Mesenchymal stem cell (in vitro differentiated cells and primary cell): Measurements from ENCODE around the gene NUMB.

Experiments used
- DNase-seq: peaks from one replicate; pipeline ENCODE4 v3.0.0-alpha.2; 2013
- H2AFZ ChIP-seq: one replicate; pipeline ENCODE4 v1.6.1; 2013; ENCODE audit warnings: low read depth, mild to moderate bottlenecking, control low read depth, inconsistent platforms, low read length, moderate library complexity
- H2AK5ac ChIP-seq: 2 replicates; pipeline ENCODE4 v1.6.1; 2013; ENCODE audit warnings: low read length, moderate library complexity, mild to moderate bottlenecking, inconsistent platforms; ENCODE audit not compliant: severe bottlenecking
- H2BK120ac ChIP-seq: one replicate; pipeline ENCODE4 v1.6.1; 2013; ENCODE audit warnings: low read depth, mild to moderate bottlenecking, inconsistent platforms, low read length, moderate library complexity
- H2BK12ac ChIP-seq, 2 experiments: one replicate each; pipeline ENCODE4 v1.6.1; 2013; ENCODE audit warnings: inconsistent platforms in 2 of 2, low read length in 2 of 2, mild to moderate bottlenecking in 2 of 2, moderate library complexity in 2 of 2, control low read depth in 1 of 2
- H2BK15ac ChIP-seq: one replicate; pipeline ENCODE4 v1.6.1; 2013; ENCODE audit warnings: mild to moderate bottlenecking, low read depth, inconsistent platforms; ENCODE audit not compliant: poor library complexity, severe bottlenecking
- H2BK5ac ChIP-seq: 2 replicates; pipeline ENCODE4 v1.6.1; 2013; ENCODE audit warnings: low read depth, mild to moderate bottlenecking, low read length, control low read depth, inconsistent platforms; ENCODE audit not compliant: poor library complexity, severe bottlenecking
- H3K14ac ChIP-seq, 2 experiments: one replicate each; pipeline ENCODE4 v1.6.1; 2013; ENCODE audit warnings: inconsistent platforms in 2 of 2, low read length in 2 of 2, control low read depth in 1 of 2, mild to moderate bottlenecking in 1 of 2, moderate library complexity in 1 of 2
- H3K18ac ChIP-seq, 2 experiments: one replicate each; pipeline ENCODE4 v1.6.1; 2013; ENCODE audit warnings: inconsistent platforms in 2 of 2, low read length in 2 of 2, control low read depth in 1 of 2, low read depth in 1 of 2, mild to moderate bottlenecking in 1 of 2
- H3K23ac ChIP-seq, 2 experiments: one replicate each; pipeline ENCODE4 v1.6.1; 2013; ENCODE audit warnings: inconsistent platforms in 2 of 2, low read length in 2 of 2, mild to moderate bottlenecking in 2 of 2, moderate library complexity in 2 of 2, control low read depth in 1 of 2
- H3K27ac ChIP-seq: 2 replicates; pipeline ENCODE4 v1.5.1; 2013; ENCODE audit warnings: mild to moderate bottlenecking, moderate library complexity, low read length, control low read depth, inconsistent platforms; ENCODE audit not compliant: poor library complexity, severe bottlenecking
- H3K27me3 ChIP-seq, 2 experiments: 2 replicates each; pipeline versions ENCODE4 v1.6.1 to v1.7.0; 2013; ENCODE audit warnings: low read length in 2 of 2, mild to moderate bottlenecking in 2 of 2, moderate library complexity in 2 of 2, control low read depth in 1 of 2, inconsistent platforms in 1 of 2; ENCODE audit not compliant: control insufficient read depth in 1 of 2, insufficient read depth in 1 of 2
- H3K36me3 ChIP-seq, 2 experiments: 2 replicates each; pipeline versions ENCODE4 v1.6.1 to v1.7.0; 2013; ENCODE audit warnings: low read length in 2 of 2, control low read depth in 1 of 2, inconsistent platforms in 1 of 2, low read depth in 1 of 2, mild to moderate bottlenecking in 1 of 2; ENCODE audit not compliant: insufficient read depth in 2 of 2, control insufficient read depth in 1 of 2
- H3K4ac ChIP-seq, 2 experiments: one replicate each; pipeline ENCODE4 v1.6.1; 2013; ENCODE audit warnings: inconsistent platforms in 2 of 2, low read length in 2 of 2, mild to moderate bottlenecking in 2 of 2, moderate library complexity in 2 of 2, control low read depth in 1 of 2, low read depth in 1 of 2
- H3K4me1 ChIP-seq: 2 replicates; pipeline ENCODE4 v1.6.1; 2013; ENCODE audit warnings: low read depth, low read length, control low read depth; ENCODE audit not compliant: control insufficient read depth, insufficient read depth
- H3K4me2 ChIP-seq: 2 replicates; pipeline ENCODE4 v1.6.1; 2013; ENCODE audit warnings: low read length, mild to moderate bottlenecking, inconsistent platforms; ENCODE audit not compliant: poor library complexity, severe bottlenecking
- H3K4me3 ChIP-seq, 2 experiments: 2 replicates each; pipeline versions ENCODE4 v1.5.1 to v1.7.0; 2013; ENCODE audit warnings: low read length in 2 of 2, mild to moderate bottlenecking in 2 of 2, control low read depth in 1 of 2, low read depth in 1 of 2; ENCODE audit not compliant: insufficient read depth in 1 of 2
- H3K79me1 ChIP-seq: replicated peaks from 2 replicates; pipeline ENCODE4 v1.6.1; 2013; ENCODE audit warnings: mild to moderate bottlenecking, control low read depth, low read length, inconsistent platforms; ENCODE audit not compliant: poor library complexity, severe bottlenecking
- H3K9ac ChIP-seq: 2 replicates; pipeline ENCODE4 v1.7.0; 2013; ENCODE audit warnings: mild to moderate bottlenecking, low read length, moderate library complexity
- H3K9me3 ChIP-seq: 2 replicates; pipeline ENCODE4 v1.7.0; 2013; ENCODE audit warnings: mild to moderate bottlenecking, low read length; ENCODE audit not compliant: control insufficient read depth
- H4K8ac ChIP-seq: one replicate; pipeline ENCODE4 v1.6.1; 2013; ENCODE audit warnings: inconsistent platforms, mild to moderate bottlenecking, low read length, moderate library complexity
- H4K91ac ChIP-seq: one replicate; pipeline ENCODE4 v1.6.1; 2013; ENCODE audit warnings: mild to moderate bottlenecking, low read length, inconsistent platforms
- WGBS: methylation state at CpG from one replicate; pipeline ENCODE4 v1.1.7; 2013; ENCODE audit warnings: mixed read lengths; 5-methylcytosine and 5-hydroxymethylcytosine counted together

NUMB gene

GRCh38 chr14:73455294-73455693 lies 3.1 kb downstream of the NUMB start:
- no peak overlapping the region for H2AFZ ChIP-seq
- DNase-seq: no peak
- no peak overlapping the region for H3K18ac ChIP-seq
- no peak overlapping the region for H3K23ac ChIP-seq
- no peak overlapping the region for H3K4me2 ChIP-seq
- H3K36me3 ChIP-seq: peaks cover 0 to 3% of the 10 kb centered on the region in 2 experiments
- H3K27me3 ChIP-seq: no peaks in the 10 kb centered on the region
- no peak overlapping the region for H4K8ac ChIP-seq
- no peak overlapping the region for H2BK120ac ChIP-seq
- H2BK15ac ChIP-seq: no peak overlapping the region
- no peaks in the 10 kb centered on the region for H3K9me3 ChIP-seq
- H2BK12ac ChIP-seq: no peak overlapping the region
- 45% methylated on average over 2 of the region's 2 CpGs for WGBS
- H3K9ac ChIP-seq: peak overlapping the region; percentile 93
- no peak overlapping the region for H3K27ac ChIP-seq
- H3K4me3 ChIP-seq: peak overlapping the region in 1 of 2 experiments; percentile 95
- H2AK5ac ChIP-seq: no peak overlapping the region
- no peak overlapping the region for H3K4ac ChIP-seq
- no peak overlapping the region for H4K91ac ChIP-seq
- no peaks in the 10 kb centered on the region for H3K79me1 ChIP-seq
- H3K14ac ChIP-seq: no peak overlapping the region
- no peaks in the 10 kb centered on the region for H3K4me1 ChIP-seq
- no peak overlapping the region for H2BK5ac ChIP-seq

GRCh38 chr14:73452341-73453186 lies 5.8 kb downstream of the NUMB start:
- H3K36me3 ChIP-seq: peaks cover 0 to 8% of the 10 kb centered on the region in 2 experiments
- no peak overlapping the region for H3K23ac ChIP-seq

GRCh38 chr14:73443758-73444157 lies 14.6 kb downstream of the NUMB start:
- Histone ChIP-seq H3K4me1 (peaks cover 2% of the 10 kb centered on the region), H4K91ac (no peak overlapping the region), H2AK5ac (no peak overlapping the region), H3K4ac (no peak overlapping the region), H2BK15ac (no peak overlapping the region), H3K4me3 (no peak overlapping the region), H3K18ac (no peak overlapping the region), H3K9me3 (no peaks in the 10 kb centered on the region), H3K9ac (no peak overlapping the region), H3K36me3 (peaks cover 0 to 6% of the 10 kb centered on the region in 2 experiments), H3K27me3 (no peaks in the 10 kb centered on the region), H4K8ac (no peak overlapping the region), H2AFZ (no peak overlapping the region), H3K4me2 (no peak overlapping the region), H2BK120ac (no peak overlapping the region), H3K27ac (no peak overlapping the region), H3K14ac (no peak overlapping the region), H2BK12ac (no peak overlapping the region), H3K79me1 (peaks cover 4% of the 10 kb centered on the region), H3K23ac (no peak overlapping the region), H2BK5ac (no peak overlapping the region)
- WGBS: 94% methylated on average over 11 of the region's 11 CpGs
- no peak for DNase-seq

More at GRCh38 chr14:73452341-73453186, 5.8 kb downstream of the NUMB start:
- H3K14ac ChIP-seq: no peak overlapping the region
- H3K4me1 ChIP-seq: no peaks in the 10 kb centered on the region
- no peak overlapping the region for H2AK5ac ChIP-seq
- no peaks in the 10 kb centered on the region for H3K27me3 ChIP-seq
- H3K79me1 ChIP-seq: no peaks in the 10 kb centered on the region
- H3K27ac ChIP-seq: no peak overlapping the region
- no peak overlapping the region for H4K8ac ChIP-seq
- no peak overlapping the region for H3K4me3 ChIP-seq
- H3K4ac ChIP-seq: no peak overlapping the region
- no peak overlapping the region for H2BK15ac ChIP-seq
- H2BK5ac ChIP-seq: no peak overlapping the region
- no peak overlapping the region for H2AFZ ChIP-seq
- H4K91ac ChIP-seq: no peak overlapping the region
- no peaks in the 10 kb centered on the region for H3K9me3 ChIP-seq
- no peak overlapping the region for H3K9ac ChIP-seq
- no peak overlapping the region for H3K18ac ChIP-seq
- no peak overlapping the region for H2BK120ac ChIP-seq
- peak; percentile 85 for DNase-seq
- no peak overlapping the region for H3K4me2 ChIP-seq
- WGBS: 84% methylated on average over 10 of the region's 11 CpGs
- no peak overlapping the region for H2BK12ac ChIP-seq

- DNase-seq: no peak
- Histone ChIP-seq H3K4me1 (peaks cover 2% of the 10 kb centered on the region), H3K27ac (no peak overlapping the region), H3K4ac (no peak overlapping the region), H3K23ac (no peak overlapping the region), H3K4me3 (no peak overlapping the region), H4K8ac (no peak overlapping the region), H3K79me1 (peaks cover 4% of the 10 kb centered on the region), H3K4me2 (no peak overlapping the region), H3K9me3 (no peaks in the 10 kb centered on the region), H3K18ac (no peak overlapping the region), H3K36me3 (peaks cover 0 to 9% of the 10 kb centered on the region in 2 experiments), H4K91ac (no peak overlapping the region), H2AFZ (no peak overlapping the region), H2AK5ac (no peak overlapping the region), H2BK15ac (no peak overlapping the region), H2BK120ac (no peak overlapping the region), H3K14ac (no peak overlapping the region), H2BK12ac (no peak overlapping the region), H2BK5ac (no peak overlapping the region), H3K9ac (no peak overlapping the region), H3K27me3 (no peaks in the 10 kb centered on the region)
- WGBS: 98% methylated on average over 6 of the region's 7 CpGs
These were observed 17.1 kb downstream of the NUMB start for GRCh38 chr14:73441286-73441685.
